LNCaP clone FGC (cell line): ENCODE results near the gene APOL1.
"Not testable (repeated sequence)": the region's sequence is repeated elsewhere in the genome, so short reads cannot be mapped to it uniquely, and the experiment has no call there.

Experiments
- DNase-seq: peaks from one replicate; pipeline ENCODE4 v3.0.0-alpha.2; 2011; ENCODE audit warnings: low read depth
- H3K4me3 ChIP-seq: 2 replicates; pipeline ENCODE4 v1.5.1; 2011; ENCODE audit warnings: mild to moderate bottlenecking, low read depth, low read length, control low read depth
- CTCF ChIP-seq: IDR thresholded peaks from 2 replicates; pipeline ENCODE4 v1.5.1; 2012; ENCODE audit warnings: mild to moderate bottlenecking; ENCODE audit not compliant: control insufficient read depth, insufficient read depth; ENCODE audit errors: extremely low read depth

The APOL1 gene

GRCh38 chr22:36252754-36253522 lies at the start of gene APOL1:
TSS of gene APOL1 (plus strand) at chr22:36253133. CDS start at chr22:36254956, 1,823 bp downstream.
- H3K4me3 ChIP-seq, result no peak within 1 kb of the TSS
- no peak for DNase-seq

GRCh38 chr22:36203441-36203840 lies 49.5 kb upstream of the APOL1 start:
- peak overlapping the region; percentile 22; the same call in 1 of the 2 replicates for H3K4me3 ChIP-seq
- peak; percentile 52 for DNase-seq

More at GRCh38 chr22:36252754-36253522, at the start of gene APOL1:
- no peak for TF ChIP-seq CTCF

GRCh38 chr22:36204001-36204631 lies 48.8 kb upstream of the APOL1 start:
- no peak for TF ChIP-seq CTCF
- H3K4me3 ChIP-seq, result no peak overlapping the region
- no peak for DNase-seq

- no peak for TF ChIP-seq CTCF
- H3K4me3 ChIP-seq, result no peak overlapping the region
- no peak for DNase-seq
Measured at GRCh38 chr22:36204632-36205015, 48.3 kb upstream of the APOL1 start.

GRCh38 chr22:36205573-36205972 lies 47.4 kb upstream of the APOL1 start:
- DNase-seq, H3K4me3 ChIP-seq: not testable (repeated sequence)

GRCh38 chr22:36206255-36206654 lies 46.7 kb upstream of the APOL1 start:
- no peak for TF ChIP-seq CTCF
- no peak for DNase-seq
- no peak overlapping the region for H3K4me3 ChIP-seq

- DNase-seq, result no peak
- TF ChIP-seq CTCF, result no peak
Measured at GRCh38 chr22:36208162-36208765, 44.7 kb upstream of the APOL1 start.

More at GRCh38 chr22:36208162-36208765, 44.7 kb upstream of the APOL1 start:
- H3K4me3 ChIP-seq, result no peak overlapping the region
